Measurements from ENCODE around the gene PHRF1.
A peak's percentile ranks its signal among the peaks of the same experiment; 100 is the strongest.

PHRF1 gene

DNA sequence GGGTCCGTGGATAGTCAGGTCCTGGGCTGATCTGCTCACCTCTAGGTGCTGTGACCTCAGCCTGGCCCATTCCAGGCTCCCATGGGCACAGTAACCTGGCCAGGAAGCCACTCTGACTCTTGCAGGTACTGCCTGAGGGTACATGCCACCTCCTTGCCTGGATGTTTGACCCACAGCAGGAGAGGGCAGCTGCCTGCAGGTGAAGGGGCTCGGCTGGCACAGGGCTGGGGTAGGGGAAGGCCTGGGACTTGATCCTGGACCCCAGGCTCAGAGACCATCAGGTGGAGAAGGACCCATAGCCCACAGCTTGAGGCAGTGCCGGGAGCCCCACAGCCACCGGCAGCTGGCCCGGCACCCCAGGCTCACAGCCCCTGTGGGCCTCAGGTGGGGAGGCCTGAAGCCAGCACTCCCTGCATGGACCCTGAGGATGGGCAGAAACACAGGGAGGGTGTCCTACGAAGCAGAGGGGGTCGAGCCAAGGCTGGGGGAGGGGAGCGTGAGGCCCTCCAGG is 36.2 kb upstream of the PHRF1 start:
- DNase-seq: no peak

DNA sequence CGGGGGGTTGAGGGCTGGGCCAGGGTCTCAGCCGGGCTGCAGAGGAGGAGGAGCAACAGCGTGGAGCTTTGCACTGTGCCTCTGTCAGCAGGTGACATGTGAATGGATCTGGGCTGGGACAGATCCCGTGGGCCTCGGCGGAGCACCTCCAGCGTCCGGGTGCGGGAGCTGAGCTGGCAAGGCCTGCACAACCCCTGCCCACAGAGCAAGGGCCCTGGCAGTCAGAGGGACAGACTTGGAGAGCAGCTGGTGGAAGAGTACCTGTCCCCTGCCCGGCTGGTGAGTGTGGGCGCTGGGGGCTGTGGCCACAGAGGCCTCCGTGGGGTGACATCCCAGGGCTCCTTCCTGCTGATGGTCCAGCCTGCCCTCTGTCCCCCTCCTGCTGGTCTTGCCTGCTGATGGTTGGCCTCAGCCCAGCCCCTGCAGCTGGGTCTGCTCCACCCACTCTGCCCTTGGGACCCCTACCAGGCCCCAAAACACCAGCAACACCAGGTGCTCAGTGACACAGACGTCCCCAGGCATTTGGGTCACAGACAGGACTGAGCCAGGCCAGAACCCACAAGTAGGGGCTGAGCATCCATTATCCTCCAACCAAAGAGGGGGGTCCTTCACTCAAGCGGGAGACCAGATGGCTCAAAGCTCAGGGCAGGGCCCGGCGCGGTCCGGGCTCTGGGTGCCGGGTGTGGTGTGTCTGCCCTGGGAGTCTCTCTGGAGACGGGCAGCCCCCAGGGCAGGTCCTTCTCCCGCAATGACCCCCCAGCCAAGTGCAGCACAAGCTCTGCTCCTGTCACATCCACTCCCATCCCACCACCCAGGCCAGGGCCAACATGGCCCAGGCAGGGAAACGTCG is 35.5 kb upstream of the PHRF1 start:
- no peak for DNase-seq

DNA sequence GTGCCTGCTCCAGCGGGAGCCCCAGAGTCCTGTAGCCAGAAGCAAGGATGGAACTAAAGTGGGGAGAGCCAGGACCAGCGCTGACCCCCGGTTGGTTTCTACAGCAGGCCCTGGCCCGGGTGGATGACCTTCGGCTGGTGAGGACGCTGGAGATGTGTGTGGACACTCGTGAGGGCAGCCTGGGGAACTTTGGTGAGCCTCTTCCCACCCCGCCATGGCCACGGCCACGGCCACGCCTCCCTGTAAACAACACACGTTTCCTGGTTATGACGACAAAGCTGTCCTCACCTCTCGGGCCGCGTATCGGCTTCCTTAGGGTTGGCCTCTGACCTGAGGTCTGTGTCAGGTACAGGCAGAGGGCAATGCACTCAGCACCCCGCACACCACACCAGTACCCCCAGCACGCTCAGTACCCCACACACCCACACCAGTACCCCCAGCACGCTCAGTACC is 34.8 kb upstream of the PHRF1 start:
- DNase-seq: no peak

DNA sequence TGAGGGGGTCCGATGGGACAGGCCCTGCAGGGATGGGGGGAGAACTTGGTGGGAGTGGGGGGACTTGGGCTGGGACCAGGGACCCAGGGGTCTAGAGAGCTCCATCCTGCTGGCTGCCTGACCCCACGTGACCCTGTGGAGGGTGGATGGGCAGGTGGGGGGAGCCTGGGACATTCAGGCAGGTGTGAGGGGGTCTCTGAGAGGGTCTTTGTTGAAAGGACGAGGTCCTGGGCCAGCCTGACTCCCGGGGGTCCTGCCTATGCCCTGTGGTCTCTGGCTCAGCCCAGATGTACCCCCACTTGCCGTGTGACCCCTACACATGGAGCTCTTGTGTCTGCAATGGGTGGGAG is 31.5 kb upstream of the PHRF1 start:
- no peak for DNase-seq

DNA sequence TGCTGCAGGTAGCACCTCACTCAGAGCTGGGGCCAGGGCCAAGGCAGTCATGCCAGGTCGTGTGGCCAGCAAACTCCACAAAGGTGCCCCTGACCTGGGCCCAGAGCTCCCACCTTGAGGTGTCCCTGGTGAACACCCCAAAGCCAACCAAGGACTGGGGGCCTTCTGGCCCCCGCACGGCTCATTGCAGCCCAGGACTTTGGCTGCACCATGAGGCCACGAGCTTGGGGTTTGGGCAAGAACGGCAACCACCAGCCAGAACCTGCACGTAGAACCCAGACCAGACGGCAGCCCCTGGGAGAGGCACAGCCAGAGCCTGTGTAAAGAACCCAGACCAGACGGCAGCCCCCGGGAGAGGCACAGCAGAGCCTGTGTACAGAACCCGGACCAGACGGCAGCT is 31.1 kb upstream of the PHRF1 start:
- no peak for DNase-seq

DNA sequence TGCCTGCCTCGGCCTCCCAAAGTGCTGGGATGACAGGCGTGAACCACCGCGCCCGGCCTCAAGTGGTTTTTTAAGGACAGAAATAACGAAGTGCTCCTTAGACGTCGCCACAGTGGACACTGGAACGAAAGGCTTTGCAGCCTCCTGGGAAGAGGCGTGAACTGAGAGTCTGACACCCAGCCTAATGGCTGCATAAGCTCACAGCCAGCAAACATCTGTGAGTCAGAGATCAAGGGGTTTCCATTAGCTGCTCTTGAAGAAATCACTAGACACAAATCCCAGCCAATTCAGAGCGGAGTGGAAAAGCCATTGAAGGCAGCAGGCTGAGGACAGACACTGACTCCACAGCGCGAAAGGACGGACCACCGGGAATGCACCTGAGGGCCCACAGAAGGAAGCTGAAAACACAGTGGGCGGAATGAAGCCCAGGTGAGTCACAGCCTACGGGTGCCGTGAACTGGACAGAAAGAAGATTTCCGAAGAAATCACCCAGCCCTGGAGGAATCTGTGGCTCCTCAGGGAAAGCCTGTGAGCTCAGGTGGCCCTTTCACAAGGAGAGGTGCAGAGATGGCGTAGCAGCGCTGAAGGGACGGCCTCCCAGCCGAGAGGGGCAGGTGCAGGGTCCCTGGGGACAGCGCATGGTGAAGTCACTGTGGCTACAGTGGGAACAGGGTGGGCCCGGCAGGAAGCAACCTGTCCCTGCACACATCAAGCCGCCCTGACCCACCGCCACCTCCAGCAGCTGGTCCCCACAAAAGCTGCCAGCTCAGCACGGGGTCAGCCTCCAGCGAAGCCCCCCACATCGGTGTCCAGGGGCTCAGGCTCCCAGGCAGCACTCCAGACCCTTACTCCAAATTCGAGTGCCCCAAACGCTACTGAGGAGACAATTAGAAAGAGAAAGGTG is 27.3 kb upstream of the PHRF1 start:
- no peak for DNase-seq

DNA sequence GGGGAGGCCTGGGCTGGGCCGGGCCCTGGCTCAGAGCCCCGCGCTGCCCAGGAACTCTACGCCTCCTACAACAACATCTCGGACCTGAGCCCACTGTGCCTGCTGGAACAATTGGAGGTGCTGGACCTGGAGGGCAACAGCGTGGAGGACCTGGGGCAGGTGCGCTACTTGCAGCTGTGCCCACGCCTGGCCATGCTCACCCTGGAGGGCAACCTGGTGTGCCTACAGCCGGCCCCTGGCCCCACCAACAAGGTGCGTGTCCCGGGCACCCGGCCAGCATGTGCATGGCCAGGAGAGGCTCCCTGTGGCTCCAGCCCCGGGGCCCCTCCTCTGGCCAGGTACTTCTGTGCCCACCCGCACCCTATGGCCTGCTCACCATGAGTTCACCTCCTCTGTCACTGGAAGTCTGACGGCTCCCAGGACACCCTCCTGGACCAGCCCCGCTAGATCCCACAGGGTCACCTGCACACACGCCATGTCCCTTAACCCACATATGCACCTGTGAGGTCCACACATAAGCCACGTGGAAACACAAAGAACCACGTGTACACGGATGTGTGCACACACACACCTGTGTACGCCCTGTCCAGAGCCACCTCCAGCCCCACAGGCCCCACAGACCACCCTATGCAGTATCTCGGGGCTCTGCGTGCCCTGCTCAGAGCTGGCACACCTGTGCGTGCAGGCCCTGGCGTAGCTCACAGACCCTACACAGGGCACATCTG is 26.1 kb upstream of the PHRF1 start:
- no peak for DNase-seq

DNA sequence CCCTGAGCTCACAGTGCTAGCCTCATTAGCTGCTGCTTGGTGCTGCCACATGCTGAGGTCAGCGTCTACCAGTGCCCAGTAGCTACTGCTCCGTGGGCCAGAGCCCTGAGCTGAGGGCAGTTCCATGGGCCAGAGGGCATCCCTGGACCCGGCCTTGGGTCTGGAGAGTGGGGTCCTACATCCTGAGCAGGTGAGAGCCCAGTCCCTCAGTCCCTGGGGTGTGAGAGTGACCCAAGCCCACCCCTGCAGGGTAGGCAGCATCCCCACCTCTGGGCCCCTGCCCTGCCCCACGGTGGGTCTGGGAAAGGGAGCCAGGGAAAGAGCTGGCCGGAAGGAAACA is 25.6 kb upstream of the PHRF1 start:
- DNase-seq: no peak

DNA sequence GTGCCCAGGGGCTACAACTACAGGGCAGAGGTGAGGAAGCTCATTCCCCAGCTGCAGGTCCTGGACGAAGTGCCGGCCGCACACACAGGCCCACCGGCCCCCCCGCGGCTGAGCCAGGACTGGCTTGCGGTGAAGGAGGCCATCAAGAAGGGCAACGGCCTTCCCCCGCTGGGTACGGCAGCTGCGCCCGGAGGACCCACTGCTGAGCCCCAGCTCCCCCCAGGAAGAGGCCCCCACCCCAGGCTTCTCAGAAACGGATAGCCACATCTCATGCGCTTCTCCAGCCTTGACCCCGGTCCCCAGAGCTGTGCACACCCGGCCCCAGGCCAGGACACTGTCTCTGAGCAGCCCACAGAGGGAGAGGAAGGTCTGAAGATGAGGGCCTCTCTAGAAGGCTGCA is 25.1 kb upstream of the PHRF1 start:
- DNase-seq: no peak

DNA sequence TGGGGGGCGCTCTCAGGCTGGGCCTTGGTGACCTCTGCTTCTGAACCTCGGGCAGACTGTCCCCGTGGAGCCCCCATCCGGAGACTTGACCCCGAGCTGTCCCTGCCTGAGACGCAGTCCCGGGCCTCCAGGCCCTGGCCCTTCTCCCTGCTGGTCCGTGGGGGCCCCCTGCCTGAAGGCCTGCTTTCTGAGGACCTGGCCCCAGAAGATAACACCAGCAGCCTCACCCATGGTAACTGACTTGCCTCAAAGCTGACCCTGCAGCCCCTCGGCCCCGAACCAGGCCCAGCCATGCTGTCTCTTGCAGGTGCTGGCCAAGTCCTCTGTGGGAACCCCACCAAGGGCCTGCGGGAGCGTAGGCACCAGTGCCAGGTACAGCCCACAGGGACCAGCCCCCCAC is 24.7 kb upstream of the PHRF1 start:
- no peak for DNase-seq

DNA sequence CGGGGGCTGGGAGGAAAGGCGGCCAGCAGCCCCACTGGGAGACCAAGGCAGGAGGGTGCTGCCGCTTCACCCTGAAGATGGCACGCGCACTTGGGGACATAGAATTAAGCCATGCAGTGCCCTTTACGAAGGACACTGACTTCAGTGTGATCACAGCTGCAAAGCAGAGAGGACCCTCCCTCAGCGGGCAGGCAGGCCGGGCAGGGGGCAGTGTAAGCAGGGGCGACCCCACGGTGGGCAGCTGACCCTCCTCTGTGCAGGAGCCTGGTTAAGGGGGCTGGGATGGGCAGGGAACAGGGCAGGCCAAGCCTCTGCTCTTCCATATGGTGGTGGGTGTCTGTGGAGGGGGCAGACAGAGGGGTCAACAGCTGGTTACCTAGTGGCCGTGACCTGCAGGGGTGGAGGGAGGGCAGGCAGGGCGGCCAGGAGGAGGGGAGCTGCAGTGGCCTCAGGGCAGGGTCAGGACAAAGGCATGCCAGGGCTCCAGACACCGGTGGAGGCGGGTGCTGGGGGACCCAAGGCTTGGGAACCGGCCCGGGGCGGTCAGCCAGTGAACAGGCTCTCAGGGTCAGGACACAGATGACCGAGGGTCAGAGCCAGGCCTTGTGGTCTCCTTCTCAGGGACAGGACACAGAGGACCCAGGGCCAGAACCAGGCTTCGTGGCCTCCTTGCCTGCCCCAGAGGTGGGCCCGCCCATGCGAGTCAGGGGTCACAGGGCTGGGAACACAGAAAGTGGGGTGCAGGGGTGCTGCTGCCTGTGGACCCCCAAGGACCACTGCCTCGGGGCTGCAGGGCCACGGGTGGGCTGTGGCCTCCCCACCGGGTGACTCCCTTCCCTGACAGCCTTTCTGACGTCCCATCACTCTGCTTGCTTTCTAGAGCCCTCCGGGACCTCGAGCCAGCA is 22.9 kb upstream of the PHRF1 start:
- DNase-seq: no peak

DNA sequence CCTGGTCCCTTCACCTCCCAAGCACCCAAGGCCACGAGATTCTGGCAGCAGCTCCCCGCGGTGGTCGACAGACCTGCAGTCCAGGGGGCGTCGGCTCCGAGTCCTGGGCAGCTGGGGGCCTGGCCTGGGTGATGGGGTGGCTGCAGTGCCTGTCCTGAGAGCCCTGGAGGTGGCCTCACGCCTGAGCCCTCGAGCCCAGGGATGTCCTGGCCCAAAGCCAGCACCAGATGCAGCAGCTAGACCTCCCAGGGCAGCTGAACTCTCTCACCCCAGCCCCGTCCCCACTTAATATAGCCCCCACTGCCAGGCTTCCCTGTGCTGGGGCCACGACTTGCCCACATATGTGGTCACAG is 22.3 kb upstream of the PHRF1 start:
- DNase-seq: no peak

DNA sequence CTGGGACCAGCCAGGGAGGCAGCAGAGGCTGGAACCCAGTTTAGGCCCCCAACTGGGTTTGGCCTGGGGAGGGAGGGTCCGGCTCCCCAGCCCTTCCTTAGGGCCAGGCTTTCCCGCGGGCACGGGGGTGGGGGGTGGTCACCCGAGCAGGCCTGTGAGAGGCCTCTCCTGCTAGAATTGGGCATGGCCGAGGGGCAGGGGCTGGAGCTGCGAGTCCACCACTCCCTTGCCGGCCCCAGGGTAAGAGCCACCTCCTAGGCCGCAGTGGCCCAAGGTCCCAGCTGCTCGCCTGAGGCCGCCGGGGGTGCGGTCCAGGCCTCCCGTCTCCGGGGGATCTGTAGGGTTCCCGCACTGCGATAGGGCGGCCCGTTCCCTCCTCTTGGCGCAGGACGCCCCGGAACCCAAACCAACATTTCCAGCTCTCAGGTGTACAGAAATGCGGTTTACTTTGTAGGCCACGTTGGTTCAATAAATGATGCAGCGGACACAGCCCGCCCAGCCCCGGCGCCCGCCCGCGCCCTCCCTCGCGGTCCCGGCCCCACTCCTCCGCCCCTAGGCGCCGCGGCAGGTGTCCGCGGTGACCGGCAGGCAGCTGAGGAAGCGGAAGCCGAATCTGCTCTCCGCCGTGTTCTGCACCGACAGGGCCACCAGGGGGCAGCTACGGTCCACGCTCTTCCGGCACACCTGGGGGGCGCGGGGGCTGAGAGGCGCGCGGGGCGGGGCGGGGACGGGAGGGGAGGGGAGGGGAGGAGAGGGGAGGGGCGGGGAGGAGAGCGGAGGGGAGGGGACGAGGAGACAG is 21.6 kb upstream of the PHRF1 start:
- DNase-seq: peak; percentile 63

DNA sequence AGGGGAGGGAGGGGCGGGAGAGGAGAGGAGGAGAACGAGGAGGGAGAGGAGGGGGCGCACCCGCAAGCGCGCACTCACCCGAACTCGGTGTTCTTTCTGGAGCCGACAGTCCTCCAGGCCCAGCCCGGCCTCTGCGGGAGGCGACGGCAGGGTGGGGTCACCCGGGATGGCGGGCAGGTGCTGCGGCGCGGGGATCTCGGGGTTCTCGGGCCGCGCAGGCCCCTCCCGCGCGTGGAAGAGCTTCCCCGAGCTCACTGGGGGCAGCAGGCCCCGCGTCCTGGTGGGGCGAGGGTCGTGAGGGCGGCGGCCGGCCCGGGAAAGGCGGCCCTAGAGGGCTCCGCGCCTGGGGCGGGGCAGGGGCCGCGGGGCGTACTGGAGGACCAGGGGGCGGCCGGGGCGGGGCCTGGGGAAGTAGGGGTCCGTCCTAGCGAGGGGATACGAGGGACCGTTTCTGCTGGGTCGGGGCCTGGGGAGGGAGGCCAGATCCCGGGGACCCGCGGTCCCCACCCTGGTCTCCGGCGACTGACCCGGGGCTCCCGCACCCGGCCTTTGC is 21.0 kb upstream of the PHRF1 start:
- no peak for DNase-seq

DNA sequence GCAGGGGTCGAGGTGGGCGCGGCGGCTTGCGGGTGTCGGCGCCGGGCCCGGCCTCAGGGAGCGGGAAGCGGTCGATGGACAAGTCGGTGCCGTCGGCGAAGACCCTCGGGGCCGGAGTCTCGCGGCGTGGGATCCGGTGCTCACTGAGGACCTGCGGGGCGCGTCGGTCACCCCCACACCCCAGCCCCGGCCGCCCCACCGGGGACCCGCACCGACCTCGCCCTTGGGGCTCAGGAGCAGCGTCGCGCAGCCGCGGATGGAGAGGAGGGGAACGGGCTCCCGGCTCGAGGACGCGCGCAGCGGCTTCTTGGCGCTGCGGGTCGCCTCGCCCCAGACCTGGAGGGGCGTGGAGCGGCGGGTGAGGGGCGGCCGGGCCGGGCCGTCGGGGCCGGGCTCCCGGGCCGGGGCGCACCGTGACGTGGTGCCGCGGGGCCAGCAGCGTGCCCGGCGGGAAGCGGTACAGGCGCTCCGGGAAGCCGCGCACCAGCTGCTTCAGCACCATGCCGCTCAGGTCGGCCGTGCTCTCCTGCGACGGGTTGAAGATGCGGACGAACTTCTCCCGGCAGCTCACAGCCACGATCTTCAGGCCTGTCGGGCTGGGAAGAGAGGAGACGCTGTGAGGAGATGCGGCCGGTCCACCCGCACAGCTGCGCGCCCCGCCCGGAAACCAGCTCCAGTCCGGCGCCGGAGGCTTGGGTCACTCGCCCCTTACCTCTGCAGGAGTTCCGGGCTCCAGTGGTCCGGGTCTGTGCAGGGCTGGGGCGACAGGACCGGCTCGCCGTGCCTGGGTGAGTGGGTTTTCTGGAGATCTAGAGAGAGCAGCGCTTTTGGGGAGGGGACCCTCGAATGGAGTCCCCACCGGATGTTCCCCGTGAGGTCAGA is 20.2 kb upstream of the PHRF1 start:
- DNase-seq: no peak

DNA sequence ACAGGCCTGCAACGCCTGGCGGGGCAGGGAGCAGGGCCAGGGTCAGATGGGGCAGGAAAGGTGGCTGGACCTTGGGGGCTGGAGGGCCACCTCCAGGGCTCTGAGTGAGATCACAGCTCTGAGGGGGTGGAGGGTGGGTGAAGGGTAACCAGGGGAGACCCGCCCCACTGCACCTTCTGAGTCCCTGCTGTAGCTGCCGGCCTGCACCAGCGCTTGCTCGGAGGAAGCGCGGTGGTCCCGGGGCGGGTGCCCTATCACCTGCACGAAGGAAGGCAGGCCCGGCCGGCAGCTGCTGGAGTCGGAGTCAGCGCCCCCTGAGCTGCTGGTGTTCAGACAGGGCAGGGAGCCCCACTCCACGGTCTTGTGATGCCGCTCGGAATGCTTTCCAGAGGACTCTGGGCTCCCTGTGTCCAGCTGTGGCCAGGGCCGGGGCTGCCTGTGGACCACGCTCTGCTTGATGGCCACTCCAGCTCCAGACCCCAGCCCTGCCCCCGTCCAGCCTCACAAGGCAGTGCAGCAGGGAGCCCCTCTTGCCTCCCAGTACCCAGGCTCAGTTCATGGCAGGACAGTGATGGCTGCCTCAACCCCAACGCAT is 19.5 kb upstream of the PHRF1 start:
- no peak for DNase-seq

DNA sequence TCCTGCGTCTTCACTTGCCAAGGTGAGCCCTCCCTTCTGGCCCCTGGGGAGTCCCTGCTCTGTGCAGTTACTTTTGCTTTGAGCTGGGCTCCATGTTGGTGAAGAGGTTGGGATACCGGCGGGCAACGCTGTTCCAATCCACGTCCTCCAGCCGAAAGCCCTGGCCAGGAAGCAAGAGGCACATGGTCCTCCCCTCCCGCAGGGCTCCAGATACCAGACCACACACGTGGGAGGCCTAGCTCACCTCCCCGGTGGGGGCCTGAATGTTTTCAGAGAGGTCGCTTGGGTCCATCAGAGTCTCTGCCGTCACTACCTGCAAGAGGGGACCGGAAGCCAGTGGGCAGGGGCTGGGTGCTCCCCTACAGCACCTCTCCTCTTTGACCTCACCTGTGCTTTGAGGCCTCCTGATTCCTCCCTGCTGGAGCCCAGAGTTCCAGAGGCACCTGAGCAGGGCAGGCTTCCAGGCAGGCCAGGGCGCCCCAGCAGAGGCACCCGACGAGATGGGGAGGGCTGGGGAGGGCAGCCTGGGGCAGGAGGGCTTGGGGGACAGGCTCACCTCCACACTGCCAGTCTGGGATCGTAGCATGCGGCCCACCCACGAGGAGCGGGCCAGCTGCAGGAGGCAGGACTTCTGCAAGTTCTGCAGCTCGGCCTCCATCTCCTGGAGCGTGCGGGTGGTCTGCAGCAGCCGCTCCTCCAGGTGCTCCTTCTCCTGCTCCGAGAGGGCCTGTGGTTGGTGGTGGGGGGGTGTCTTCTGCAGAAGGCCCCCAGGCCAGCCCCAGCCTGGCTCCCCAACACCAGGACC is 18.7 kb upstream of the PHRF1 start:
- DNase-seq: no peak

DNA sequence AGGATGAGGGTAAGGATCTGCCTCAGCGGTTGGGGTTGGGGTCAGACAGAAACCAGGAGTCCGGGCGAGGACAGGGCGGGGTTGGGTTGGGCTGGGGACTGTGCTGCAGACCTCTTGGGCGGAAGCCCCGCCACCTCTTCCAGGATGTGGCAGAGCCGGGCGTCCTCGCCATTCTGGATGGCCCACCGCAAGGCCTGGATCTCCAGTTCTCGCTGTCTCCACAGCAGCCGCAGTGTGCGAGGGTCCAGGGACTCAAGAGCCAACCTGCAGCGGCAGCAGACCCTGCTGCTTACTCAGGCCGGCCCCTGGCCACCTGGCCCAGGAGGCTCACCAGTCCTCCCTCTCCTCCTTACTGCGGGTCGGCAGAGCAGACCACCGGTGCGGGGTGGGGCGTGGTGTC is 17.8 kb upstream of the PHRF1 start:
- DNase-seq: no peak
